ENCODE results near the gene CCDC80. TPM values are rescaled to one million over a fixed set of nuclear protein-coding genes. Genes with fewer than 3 reads are reported as not detected.

The CCDC80 gene
- total and polyA plus RNA-seq, 2 of the 4 experiments (the other 2 are of a cell fraction) = 387 to 418 TPM

DNA sequence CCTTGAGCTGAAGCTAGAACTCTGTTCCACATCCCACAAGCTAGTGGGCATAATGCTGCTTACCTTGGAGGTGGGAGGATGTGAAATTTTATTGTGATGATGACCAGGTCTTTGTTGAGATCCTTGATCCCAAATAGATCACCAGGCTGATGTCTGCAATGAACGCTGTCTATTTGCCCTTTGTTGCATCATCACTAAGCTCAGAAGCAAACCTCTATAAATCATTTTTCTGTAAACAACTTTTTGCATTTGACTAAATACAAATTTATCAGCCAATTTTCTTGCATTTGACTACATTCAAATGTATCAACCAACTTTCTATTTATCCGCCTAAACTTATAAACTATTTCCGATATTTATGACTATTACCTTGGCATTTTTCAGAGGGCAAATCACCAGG is 9.7 kb downstream of the CCDC80 start:
- no peak overlapping the region for H3K27ac ChIP-seq (ENCODE audit: insufficient read depth, low read length)
- TF ChIP-seq CHD1 (IDR thresholded peaks at IDR 0.05; ENCODE audit: low read depth, low read length) (no peak), FOS (IDR thresholded peaks at IDR 0.05; ENCODE audit: low read depth, low read length) (no peak), CEBPB (IDR thresholded peaks at IDR 0.05; ENCODE audit: low read depth, low read length) (peak; percentile 78)
- BruUV-seq (replicated peaks) = no TSS peak
- 0 out of 2 replicates have a peak overlapping the region, but pooled peaks have one; percentile 21 for H2BK120ac ChIP-seq (ENCODE audit: low read depth, low read length)
- H3K4ac ChIP-seq (ENCODE audit: low read depth, low read length) = peak overlapping the region; percentile 41; the same call in 1 of the 2 replicates
- peak overlapping the region; percentile 71 for H2AK5ac ChIP-seq (ENCODE audit: low read depth, low read length)
- H2BK15ac ChIP-seq (ENCODE audit: low read depth, low read length) = peak overlapping the region; percentile 41; the same call in 1 of the 3 replicates
- H3K9me3 ChIP-seq (ENCODE audit: control insufficient read depth, insufficient read depth, low read length) = no peaks in the 10 kb centered on the region
- ChIA-PET CTCF (interaction anchor here (0.6 to 0.7 kb wide), 2 partner anchors 21 to 23 kb away, joined by 3 to 5 read pairs; no protein-coding TSS in a partner anchor), POLR2A (ENCODE audit: unreplicated experiment) (no interaction called here)
- peaks cover 4% of the 10 kb centered on the region for H3K36me3 ChIP-seq (ENCODE audit: control insufficient read depth, insufficient read depth, low read length)
- peaks cover 13% of the 10 kb centered on the region for H3K4me1 ChIP-seq (ENCODE audit: control insufficient read depth, insufficient read depth, low read length)
- no peak overlapping the region for H3K4me2 ChIP-seq (ENCODE audit: low read depth, low read length)
- no peak overlapping the region for H3K9ac ChIP-seq (ENCODE audit: low read depth, low read length)
- H2BK20ac ChIP-seq (ENCODE audit: low read depth, low read length) = peak overlapping the region; percentile 46; the same call in 1 of the 2 replicates
- H3K9me1 ChIP-seq (ENCODE audit: insufficient read depth, low read length) = peaks cover 8% of the 10 kb centered on the region
- peaks cover 20 to 40% of the 10 kb centered on the region in 2 experiments for H3K79me1 ChIP-seq (ENCODE audit: low read depth in 1 of 2, low read length in 2 of 2)
- H3K56ac ChIP-seq (ENCODE audit: extremely low read depth, insufficient read depth, low read length) = no peak overlapping the region
- no peak overlapping the region for H3K4me3 ChIP-seq (ENCODE audit: insufficient read depth, low read depth, low read length)
- no peak overlapping the region for H2AFZ ChIP-seq (replicated peaks; ENCODE audit: low read length, poor library complexity)
- peaks cover 6% of the 10 kb centered on the region; the same call in 1 of the 2 replicates for H4K20me1 ChIP-seq (ENCODE audit: insufficient read depth, low read length)
- no peak overlapping the region for H4K5ac ChIP-seq (ENCODE audit: low read depth, low read length)
- peak overlapping the region; percentile 23 for H2BK5ac ChIP-seq (ENCODE audit: low read depth, low read length, poor library complexity, severe bottlenecking)
- in situ Hi-C loops (cut with MboI; ENCODE audit: low sequenced_read_pairs) (loop anchor here (25.0 kb wide), 1 partner anchor 656 kb away; no protein-coding TSS in a partner anchor), dilution Hi-C loops (cut with HindIII; ENCODE audit: low sequenced_read_pairs, unreplicated experiment) (no loop called here), intact Hi-C loops (cut with micrococcal nuclease) (no loop called here)
- no peak overlapping the region; the same call in 1 of the 2 replicates for H3K14ac ChIP-seq (replicated peaks; ENCODE audit: low read depth, low read length)
- H3K27me3 ChIP-seq (ENCODE audit: control insufficient read depth, insufficient read depth, low read length) = no peaks in the 10 kb centered on the region
- H2AK9ac ChIP-seq (replicated peaks; ENCODE audit: low read depth, low read length, poor library complexity) = no peak overlapping the region
- H3K18ac ChIP-seq (ENCODE audit: low read depth, low read length) = peak overlapping the region; percentile 20; the same call in 1 of the 2 replicates
- WGBS, 2 experiments (ENCODE audit: extremely low coverage in 2 of 2, insufficient read length in 1 of 2) = 100% methylated on average over 2 of the region's 3 CpGs
- no peak overlapping the region for H4K8ac ChIP-seq (ENCODE audit: low read depth in 2 of 2, low read length in 2 of 2)
- peak overlapping the region; percentile 51; the same call in 1 of the 2 replicates for H3K23ac ChIP-seq (ENCODE audit: low read depth, low read length)
- DNase-seq = no peak
- no peak for ATAC-seq (ENCODE audit: low read depth)
- H4K91ac ChIP-seq (ENCODE audit: insufficient read depth, low read depth, low read length) = no peak overlapping the region; the same call in 1 of the 2 replicates

Measured in IMR-90 (cell line).